ENCODE data around the gene MCM6.
A peak's percentile ranks its signal among the peaks of the same experiment; 100 is the strongest.
"Not testable (repeated sequence)": the region's sequence is repeated elsewhere in the genome, so short reads cannot be mapped to it uniquely, and the experiment has no call there.

MCM6 gene

DNA sequence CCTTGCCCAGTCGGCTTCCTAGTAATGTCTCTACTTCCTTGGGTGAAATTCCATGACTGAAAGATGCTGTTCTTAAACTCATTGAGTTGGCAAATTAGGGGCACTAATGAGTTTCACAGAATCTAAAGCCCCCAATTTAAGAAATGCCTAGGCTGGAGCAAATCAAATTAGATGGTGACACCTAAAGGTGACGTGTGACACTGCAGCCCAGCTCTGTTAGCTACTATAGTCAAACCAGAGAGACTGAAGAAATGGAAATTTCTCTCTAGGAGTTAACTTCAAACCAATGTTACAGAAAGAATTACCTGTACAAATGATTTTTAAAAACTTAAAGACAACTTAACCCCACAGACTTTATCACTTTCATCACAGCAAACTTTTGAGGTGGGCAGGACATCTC lies 76.5 kb downstream of the MCM6 start:
- no peak overlapping the region for H3K4me3 ChIP-seq (ENCODE audit: low read depth, low read length)
- DNase-seq (ENCODE audit: low read depth) = no peak
- TF ChIP-seq, protein P1, sequence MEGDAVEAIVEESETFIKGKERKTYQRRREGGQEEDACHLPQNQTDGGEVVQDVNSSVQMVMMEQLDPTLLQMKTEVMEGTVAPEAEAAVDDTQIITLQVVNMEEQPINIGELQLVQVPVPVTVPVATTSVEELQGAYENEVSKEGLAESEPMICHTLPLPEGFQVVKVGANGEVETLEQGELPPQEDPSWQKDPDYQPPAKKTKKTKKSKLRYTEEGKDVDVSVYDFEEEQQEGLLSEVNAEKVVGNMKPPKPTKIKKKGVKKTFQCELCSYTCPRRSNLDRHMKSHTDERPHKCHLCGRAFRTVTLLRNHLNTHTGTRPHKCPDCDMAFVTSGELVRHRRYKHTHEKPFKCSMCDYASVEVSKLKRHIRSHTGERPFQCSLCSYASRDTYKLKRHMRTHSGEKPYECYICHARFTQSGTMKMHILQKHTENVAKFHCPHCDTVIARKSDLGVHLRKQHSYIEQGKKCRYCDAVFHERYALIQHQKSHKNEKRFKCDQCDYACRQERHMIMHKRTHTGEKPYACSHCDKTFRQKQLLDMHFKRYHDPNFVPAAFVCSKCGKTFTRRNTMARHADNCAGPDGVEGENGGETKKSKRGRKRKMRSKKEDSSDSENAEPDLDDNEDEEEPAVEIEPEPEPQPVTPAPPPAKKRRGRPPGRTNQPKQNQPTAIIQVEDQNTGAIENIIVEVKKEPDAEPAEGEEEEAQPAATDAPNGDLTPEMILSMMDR (conservative IDR thresholded peaks at IDR 0.05; ENCODE audit: low read depth, low read length) = no peak

DNA sequence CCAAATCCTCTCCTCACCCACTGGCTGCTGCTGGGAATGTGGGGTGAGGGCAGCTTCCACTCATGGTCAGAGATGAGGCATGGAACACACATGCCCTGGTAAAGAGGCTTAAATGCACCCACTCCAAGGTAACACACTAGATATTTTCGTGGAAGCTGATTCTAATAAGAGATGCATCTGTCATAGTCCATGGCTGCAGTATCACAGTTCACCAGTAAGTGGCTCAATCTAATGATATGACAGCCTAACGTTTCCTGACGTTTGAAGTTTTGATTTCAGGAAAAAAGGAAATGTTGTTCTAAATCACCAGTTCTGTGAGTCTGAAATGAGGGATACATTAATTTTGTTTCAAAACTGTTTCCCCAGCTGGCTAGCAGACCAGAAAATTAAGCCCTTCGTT lies 77.5 kb downstream of the MCM6 start:
- no peak overlapping the region for H3K4me3 ChIP-seq (ENCODE audit: low read depth, low read length)
- TF ChIP-seq, protein P1 (conservative IDR thresholded peaks at IDR 0.05; ENCODE audit: low read depth, low read length) = peak; percentile 54
- peak; percentile 53 for DNase-seq (ENCODE audit: low read depth)

DNA sequence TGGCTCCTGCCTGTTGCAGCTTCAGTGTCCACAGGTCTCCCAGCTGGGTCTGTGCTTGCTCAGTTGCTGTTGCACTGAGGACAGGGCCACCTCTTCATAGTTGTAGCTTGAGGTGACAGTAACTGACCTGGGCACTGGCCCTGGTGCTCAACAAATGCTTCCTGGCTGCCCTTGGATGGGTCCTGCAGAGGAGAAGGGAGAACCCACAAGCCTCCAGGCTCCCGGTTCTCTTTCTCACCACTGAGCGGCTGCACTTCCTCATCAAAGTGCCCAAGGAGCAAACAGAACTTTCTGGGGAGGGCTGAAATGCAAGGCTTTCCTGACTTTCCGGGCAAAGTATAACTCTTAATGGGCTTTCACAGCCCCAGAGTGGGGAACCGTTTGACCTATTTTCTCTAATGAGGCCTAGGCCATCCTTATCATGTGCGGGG lies 78.0 kb downstream of the MCM6 start:
- TF ChIP-seq, protein P1 (conservative IDR thresholded peaks at IDR 0.05; ENCODE audit: low read depth, low read length) = no peak
- DNase-seq (ENCODE audit: low read depth) = no peak
- H3K4me3 ChIP-seq (ENCODE audit: low read depth, low read length) = no peak overlapping the region

DNA sequence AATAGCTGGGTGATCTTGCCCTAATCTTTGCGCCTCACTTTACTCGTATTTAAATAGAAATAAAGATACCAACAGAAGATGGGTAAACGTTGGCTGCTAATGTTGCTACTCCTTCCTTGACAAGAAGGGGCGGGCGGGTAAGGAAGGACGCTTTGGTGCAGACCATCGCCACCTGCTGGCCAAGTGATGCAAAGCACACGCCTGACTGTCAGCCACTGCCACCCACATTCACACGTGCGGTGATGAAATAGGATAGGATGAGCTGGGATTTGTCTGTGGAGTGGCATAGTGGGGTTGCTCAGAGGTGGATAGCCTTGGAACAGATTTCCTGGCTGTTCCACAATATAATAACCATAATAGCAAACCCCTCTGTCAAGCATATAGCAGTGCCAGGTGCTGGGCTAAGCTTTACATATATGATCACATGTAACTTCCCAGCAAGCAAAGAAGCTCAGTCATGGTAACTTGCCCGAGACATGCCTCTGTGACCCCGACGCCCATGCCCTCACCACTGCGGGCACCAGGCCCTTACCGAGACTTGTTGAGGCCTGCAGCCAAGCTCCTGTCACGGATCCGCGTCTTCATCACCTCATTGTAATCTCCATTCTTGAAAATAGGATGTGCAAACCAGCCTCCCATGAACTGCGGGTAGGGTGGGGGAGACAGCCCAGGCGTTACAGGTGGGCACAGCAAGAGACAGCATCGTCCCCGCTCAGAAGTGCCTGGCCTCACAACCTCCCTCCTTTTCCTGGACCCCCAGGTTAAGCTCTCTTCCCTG lies 78.6 kb downstream of the MCM6 start:
- TF ChIP-seq, protein P1 (conservative IDR thresholded peaks at IDR 0.05; ENCODE audit: low read depth, low read length) = peak; percentile 97
- DNase-seq (ENCODE audit: low read depth) = peak; percentile 88
- no peak overlapping the region for H3K4me3 ChIP-seq (ENCODE audit: low read depth, low read length)

DNA sequence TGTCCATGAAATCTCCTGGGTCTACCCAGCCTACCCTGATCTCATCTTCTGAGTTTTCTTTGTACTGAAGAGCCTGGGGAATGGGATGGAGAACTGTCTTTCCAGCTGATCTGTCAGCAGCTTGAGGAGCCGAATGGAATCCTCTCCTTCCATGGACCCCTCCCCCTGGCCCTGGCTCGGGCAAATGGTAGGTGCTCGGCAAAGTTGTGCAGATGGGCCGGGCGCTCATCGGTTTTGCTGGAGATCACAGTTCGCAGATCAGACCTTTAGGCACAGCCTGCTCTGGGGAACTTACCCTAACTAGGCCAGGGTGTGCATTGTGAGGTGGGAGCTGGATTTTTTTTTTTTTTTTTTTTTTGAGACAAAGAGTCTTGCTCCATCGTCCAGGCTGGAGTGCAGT lies 79.6 kb downstream of the MCM6 start:
- no peak for DNase-seq (ENCODE audit: low read depth)
- no peak overlapping the region for H3K4me3 ChIP-seq (ENCODE audit: low read depth, low read length)

DNA sequence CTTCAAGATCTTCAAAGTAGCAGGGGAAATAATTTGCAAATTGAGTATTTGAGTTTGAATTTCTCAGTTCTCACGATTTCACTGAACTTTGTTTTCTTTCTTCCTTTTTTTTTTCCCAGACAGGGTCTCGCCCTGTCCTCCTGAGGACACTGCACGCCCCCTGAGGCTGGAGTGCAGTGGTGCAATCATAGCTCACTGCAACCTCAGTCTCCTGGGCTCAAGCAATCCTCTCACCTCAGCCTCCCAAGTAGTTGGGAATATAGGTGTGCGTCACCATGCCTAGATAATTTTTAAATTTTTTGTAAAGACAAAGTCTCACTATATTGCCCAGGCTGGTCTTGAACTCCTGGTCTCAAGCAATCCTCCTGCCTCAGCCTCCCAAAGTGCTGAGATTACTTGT lies 80.6 kb downstream of the MCM6 start:
- not testable (repeated sequence) for H3K4me3 ChIP-seq (ENCODE audit: low read depth, low read length); DNase-seq (ENCODE audit: low read depth)

More for the DNA sequence above, 79.6 kb downstream of the MCM6 start:
- TF ChIP-seq, protein P1 (conservative IDR thresholded peaks at IDR 0.05; ENCODE audit: low read depth, low read length) = no peak

DNA sequence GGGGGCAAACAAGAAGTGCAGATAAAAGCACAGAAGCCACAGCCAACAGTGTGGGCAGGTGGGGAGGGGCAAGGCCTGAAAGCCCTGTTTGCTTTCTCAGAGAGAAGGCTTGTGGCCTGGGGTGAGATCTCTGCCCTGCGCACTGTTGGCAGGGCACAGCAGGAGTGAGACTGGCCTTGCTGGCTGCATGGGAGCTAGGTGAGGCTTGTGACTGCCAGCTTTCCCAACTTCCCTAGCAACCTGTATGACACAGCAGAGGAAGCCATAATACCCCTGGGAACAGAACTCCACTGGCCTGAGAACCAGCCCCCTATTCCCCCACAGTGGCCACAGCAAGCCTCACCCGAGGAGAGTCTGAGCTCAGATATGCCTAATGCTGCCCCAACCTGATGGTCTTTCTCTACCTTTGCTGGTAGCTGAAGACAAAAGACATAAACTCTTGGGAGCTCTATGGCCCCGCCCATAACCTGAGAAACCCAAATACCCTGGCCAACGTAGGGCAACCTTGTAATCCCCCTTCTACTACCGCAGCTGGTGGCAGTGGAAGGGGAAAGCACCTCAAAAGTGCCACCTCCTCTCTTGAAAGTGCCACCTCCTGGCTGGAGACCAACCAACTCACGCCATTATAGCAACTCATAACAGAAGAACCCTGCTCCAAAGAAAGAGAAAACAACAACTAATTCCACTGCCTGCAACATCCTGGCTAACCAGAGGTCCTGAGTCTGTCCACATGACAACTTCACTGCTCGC lies 83.7 kb downstream of the MCM6 start:
- TF ChIP-seq, protein P1 (conservative IDR thresholded peaks at IDR 0.05; ENCODE audit: low read depth, low read length) = no peak
- no peak for DNase-seq (ENCODE audit: low read depth)
- no peak overlapping the region for H3K4me3 ChIP-seq (ENCODE audit: low read depth, low read length)

Data from choroid plexus epithelial cell (primary cell).